ENCODE results near the gene ACIN1.

The ACIN1 gene

GRCh38 chr14:23060536-23061260 lies 34.2 kb downstream of the ACIN1 start:
- no peak for DNase-seq (ENCODE audit: low read depth in 2 of 3, low spot score in 1 of 3)

GRCh38 chr14:23058654-23059504 lies 36.1 kb downstream of the ACIN1 start:
- no peak for DNase-seq (ENCODE audit: low read depth in 2 of 3, low spot score in 1 of 3)

DNA sequence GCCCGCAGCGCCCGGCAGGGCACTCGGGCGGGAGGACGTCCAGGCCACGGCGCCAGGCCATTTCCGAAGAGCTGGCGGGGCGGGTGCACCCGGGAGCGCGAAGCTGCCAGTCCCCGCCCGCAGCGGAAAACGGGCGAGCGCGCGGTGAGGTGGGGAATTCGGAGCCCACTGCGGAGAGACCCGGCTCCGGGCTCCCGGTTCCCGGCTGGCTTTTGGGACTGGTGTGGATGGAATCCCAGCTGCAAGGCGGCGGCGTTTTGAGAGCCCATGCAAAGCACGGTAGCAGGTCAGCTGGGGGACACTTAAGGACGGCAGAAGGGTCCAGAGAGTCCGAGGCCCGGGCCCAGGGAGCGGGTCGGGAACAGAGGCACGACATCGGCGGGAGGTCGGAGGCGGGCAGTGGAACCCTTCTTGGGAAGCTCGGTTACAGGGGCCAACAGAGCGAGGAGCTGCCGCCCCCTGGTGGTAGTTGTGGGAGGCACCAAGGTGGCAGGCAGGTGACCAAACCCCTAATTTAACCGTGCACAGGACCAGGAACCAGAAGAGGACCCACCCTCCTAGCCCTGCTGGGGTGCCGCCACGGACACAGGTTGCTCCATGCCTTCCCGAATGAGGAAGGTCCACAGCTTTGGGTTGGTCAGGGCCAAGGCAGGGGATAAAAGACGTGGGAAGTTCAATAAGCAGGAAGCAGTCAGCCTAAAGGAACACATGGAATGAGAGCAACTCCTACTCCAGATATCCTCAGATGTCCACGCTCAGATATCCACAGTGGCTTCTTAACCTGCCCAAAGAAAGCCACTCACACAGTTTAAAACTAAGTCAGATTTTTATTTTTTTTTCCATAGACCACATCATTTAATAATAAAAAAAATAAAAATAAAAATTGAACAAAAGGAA lies 36.9 kb downstream of the ACIN1 start:
- peak; percentile 77 to 88 (median 84) for DNase-seq (ENCODE audit: low read depth in 2 of 3, low spot score in 1 of 3)

GRCh38 chr14:23056956-23057756 lies 37.8 kb downstream of the ACIN1 start, which contains the start of gene CDH24:
TSS of gene CDH24 (minus strand) at chr14:23057520. CDS start at chr14:23055733, 1,787 bp downstream.
- peak; percentile 34 to 68 (median 41) for DNase-seq (ENCODE audit: low read depth in 2 of 3, low spot score in 1 of 3)

GRCh38 chr14:23056145-23056955 lies 38.6 kb downstream of the ACIN1 start:
- peak; percentile 36 to 59 (median 52) for DNase-seq (ENCODE audit: low read depth in 2 of 3, low spot score in 1 of 3)

DNA sequence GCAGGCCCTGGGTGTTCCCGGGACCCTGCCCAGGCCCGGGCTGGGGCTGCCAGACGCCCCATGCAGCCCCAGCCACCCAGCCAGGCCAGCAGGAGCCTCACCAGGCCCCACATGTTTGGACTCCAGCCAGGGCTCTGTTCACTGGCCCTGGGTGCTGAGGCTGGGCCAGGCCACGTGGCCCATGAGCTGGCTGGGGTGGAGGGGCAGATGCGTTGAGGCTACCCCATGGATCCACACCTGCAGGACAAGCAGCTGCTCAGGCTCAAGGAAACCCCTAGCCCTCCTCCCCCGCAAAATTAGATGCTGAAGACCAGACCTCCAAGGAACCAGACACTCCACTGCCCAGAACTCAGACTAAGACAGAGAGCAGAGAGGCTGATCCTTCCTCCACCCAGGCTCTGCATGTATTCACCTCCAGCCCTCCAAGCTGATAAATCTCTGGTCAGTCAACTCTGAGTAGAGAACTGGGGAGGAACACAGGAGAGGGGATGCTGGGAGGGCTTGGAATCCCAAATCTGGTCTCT lies 39.3 kb downstream of the ACIN1 start:
- DNase-seq (ENCODE audit: low read depth in 2 of 3, low spot score in 1 of 3), result no peak

GRCh38 chr14:23055147-23055550 lies 39.8 kb downstream of the ACIN1 start:
- DNase-seq (ENCODE audit: low read depth in 2 of 3, low spot score in 1 of 3), result no peak

DNA sequence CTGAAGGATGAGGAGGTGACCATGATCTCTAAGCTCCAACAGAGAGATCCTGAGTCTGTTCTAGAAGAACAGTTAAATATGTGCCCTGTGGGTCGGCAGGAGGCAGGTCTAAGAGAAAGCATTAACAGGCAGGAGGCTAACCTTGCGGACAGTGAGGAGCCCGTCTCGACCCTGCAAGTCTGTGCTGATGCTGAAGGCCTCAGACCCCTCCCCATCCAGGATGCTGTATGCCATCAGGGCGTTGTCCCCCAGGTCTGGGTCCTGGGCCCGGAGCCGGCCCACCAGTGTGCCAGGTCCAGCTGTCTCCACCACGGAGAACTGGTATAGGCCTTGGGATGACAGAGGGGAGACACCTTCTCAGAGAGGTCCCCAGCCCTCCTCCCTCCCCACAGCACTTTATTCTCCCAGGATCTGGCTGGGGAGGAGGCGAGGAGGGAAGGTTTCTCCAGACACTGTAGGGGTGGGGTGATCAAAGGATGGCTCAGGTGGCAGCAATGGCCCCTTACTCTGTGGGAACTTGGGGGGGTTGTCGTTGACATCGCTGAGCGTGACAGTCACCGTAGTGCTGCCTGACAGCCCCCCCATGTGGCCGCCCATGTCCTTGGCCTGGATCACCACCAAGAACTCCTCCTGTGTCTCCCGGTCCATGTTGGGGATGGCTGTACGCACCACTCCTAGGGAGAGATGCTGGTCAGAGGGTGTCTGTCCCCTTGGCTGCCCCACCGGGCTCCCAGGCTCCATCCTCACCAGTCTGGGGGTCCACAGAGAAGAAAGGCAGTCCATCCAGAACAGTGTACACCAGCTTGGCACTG lies 40.7 kb downstream of the ACIN1 start:
- DNase-seq (ENCODE audit: low read depth in 2 of 3, low spot score in 1 of 3), result peak in 1 of 3 donors; percentile 19

DNA sequence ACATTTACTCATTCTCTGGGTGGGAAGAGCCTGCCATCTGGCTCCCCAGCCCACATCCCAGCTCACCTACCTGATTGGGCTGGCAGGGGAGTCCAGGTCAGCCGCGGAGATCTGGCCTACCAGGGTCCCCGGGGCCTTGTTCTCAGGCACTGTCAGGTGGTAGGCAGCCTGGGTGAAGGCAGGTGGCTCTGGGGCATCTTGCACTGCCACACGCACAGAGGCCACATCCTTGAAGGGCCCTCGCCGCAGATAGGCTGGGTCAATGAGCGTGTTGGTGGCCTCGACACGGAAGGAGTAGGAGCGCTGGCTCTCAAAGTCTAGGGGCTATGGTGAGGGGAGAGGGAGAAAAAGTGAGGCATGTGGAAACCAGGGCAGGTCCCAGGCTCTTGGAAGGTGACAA lies 41.5 kb downstream of the ACIN1 start:
- DNase-seq (ENCODE audit: low read depth in 2 of 3, low spot score in 1 of 3), result no peak

GRCh38 chr14:23052671-23053070 lies 42.3 kb downstream of the ACIN1 start:
- no peak for DNase-seq (ENCODE audit: low read depth in 2 of 3, low spot score in 1 of 3)

GRCh38 chr14:23052182-23052623 lies 42.7 kb downstream of the ACIN1 start:
- no peak for DNase-seq (ENCODE audit: low read depth in 2 of 3, low spot score in 1 of 3)

GRCh38 chr14:23051141-23052057 lies 43.5 kb downstream of the ACIN1 start:
- DNase-seq (ENCODE audit: low read depth in 2 of 3, low spot score in 1 of 3), result no peak

- DNase-seq (ENCODE audit: low read depth in 2 of 3, low spot score in 1 of 3), result no peak
Measured at GRCh38 chr14:23049011-23049410, 45.9 kb downstream of the ACIN1 start.

GRCh38 chr14:23047751-23048693 lies 46.9 kb downstream of the ACIN1 start:
- DNase-seq (ENCODE audit: low read depth in 2 of 3, low spot score in 1 of 3), result no peak

DNA sequence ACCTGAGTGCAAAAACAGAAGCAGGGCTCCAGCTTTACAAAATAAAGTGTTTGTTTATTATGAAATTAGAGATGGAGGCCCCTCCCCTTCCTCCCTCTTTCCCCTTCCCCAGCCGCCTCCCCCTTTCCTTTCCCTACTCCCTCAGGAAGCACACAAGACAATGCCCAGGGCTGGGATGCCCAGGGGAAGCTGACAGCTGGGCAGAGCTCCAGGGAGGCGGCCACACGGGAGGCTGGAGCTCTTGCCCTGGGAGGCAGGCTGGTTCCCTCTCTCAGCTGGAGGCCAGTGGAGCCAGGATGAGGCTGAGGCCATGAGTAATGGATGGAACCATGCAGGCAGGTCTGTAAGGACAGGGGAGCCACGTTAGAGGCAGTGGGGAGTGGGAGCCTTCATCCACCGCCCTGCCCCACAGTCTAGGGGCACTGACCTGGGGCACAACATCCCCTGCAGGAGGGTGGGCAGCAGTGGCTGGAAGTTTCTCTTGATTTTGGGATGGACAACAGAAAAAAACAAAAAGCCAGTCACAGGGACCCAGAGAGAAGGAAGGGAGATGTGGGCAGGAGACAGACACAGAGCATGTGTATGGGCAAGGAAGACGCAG lies 47.8 kb downstream of the ACIN1 start:
- no peak for DNase-seq (ENCODE audit: low read depth in 2 of 3, low spot score in 1 of 3)
